Endothelial cell of umbilical vein (primary cell): ENCODE measurements around the gene TGM4. TPM values are rescaled to one million over a fixed set of nuclear protein-coding genes. Genes with fewer than 3 reads are reported as not detected.

Experiments
- BruUV-seq: library from RNA; stranded (reverse); fragments of 400-500 nt; replicated peaks from 2 replicates; lab custom pipeline; 2021; lab: Mats Ljungman, UMichigan
- CTCF ChIA-PET: fragments of 300-600, 350-600 bp; sonication (Branson Sonifier 250); formaldehyde crosslinking; loops from one replicate; lab custom pipeline; 2021; ENCODE audit warnings: antibody characterized with exemption, inconsistent platforms; lab: Charles Lee
- POLR2A ChIA-PET: fragments of 300-600, 350-600 bp; sonication (Branson Sonifier 250); formaldehyde crosslinking; loops from one replicate; lab custom pipeline; 2021; ENCODE audit warnings: antibody characterized with exemption, inconsistent platforms; lab: Charles Lee
- DNase-seq: peaks from one replicate; pipeline ENCODE4 v3.0.0-alpha.2; 2011; ENCODE audit warnings: low read depth, low spot score
- FAIRE-seq: peaks from 2 replicates; lab custom pipeline; 2011; peaks lifted over from hg19 to GRCh38; lab: Jason Lieb, UNC
- H2AFZ ChIP-seq: 2 replicates; pipeline ENCODE4 v1.6.0; 2012; ENCODE audit warnings: low read depth, low read length, control low read depth, inconsistent platforms
- H3K27ac ChIP-seq: 2 replicates; pipeline ENCODE4 v1.5.1; 2011; ENCODE audit warnings: low read depth, mild to moderate bottlenecking, control low read depth, low read length, moderate library complexity; ENCODE audit not compliant: insufficient read depth
- H3K27me3 ChIP-seq, 2 experiments: 2 replicates each; pipeline versions ENCODE4 v1.6.0 to v1.6.1; 2011; ENCODE audit warnings: low read length in 2 of 2, mixed read lengths in 1 of 2; ENCODE audit not compliant: control insufficient read depth in 2 of 2, insufficient read depth in 2 of 2
- H3K36me3 ChIP-seq, 2 experiments: 2 replicates in 1 of 2; 3 replicates in 1 of 2; pipeline ENCODE4 v1.5.1; 2011; ENCODE audit warnings: low read length in 2 of 2, mild to moderate bottlenecking in 1 of 2, moderate library complexity in 1 of 2; ENCODE audit not compliant: control insufficient read depth in 2 of 2, insufficient read depth in 2 of 2; ENCODE audit errors: extremely low read depth in 1 of 2
- H3K4me1 ChIP-seq: 3 replicates; pipeline ENCODE4 v1.5.1; 2011; ENCODE audit warnings: mild to moderate bottlenecking, low read length; ENCODE audit not compliant: control insufficient read depth, insufficient read depth; ENCODE audit errors: extremely low read depth
- H3K4me2 ChIP-seq: 2 replicates; pipeline ENCODE4 v1.6.1; 2011; ENCODE audit warnings: low read length, control low read depth, mixed read lengths; ENCODE audit not compliant: insufficient read depth
- H3K4me3 ChIP-seq, 3 experiments: fragments of 200-600 bp in 1 of 3; sonication (generic), shearing (Covaris generic) in 1 of 3; replicated peaks in 1 of 3; 2 replicates each; pipeline ENCODE4 v1.5.1; 2011 to 2016; ENCODE audit warnings: control low read depth in 3 of 3, low read length in 3 of 3, mild to moderate bottlenecking in 2 of 3, inconsistent platforms in 1 of 3, low read depth in 1 of 3, moderate library complexity in 1 of 3; ENCODE audit not compliant: insufficient read depth in 1 of 3
- H3K79me2 ChIP-seq: 2 replicates; pipeline ENCODE4 v1.6.0; 2012; ENCODE audit warnings: low read length, inconsistent platforms; ENCODE audit not compliant: control insufficient read depth, insufficient read depth
- H3K9ac ChIP-seq: replicated peaks from 2 replicates; pipeline ENCODE3; 2011; ENCODE audit warnings: low read length, control low read depth; ENCODE audit not compliant: insufficient read depth; ENCODE audit errors: extremely low read depth
- H3K9me1 ChIP-seq: replicated peaks from 3 replicates; pipeline ENCODE4 v1.6.0; 2011; ENCODE audit warnings: mild to moderate bottlenecking, low read length; ENCODE audit not compliant: control insufficient read depth, insufficient read depth; ENCODE audit errors: extremely low read depth
- H3K9me3 ChIP-seq: replicated peaks from 2 replicates; pipeline ENCODE4 v1.5.1; 2012; ENCODE audit warnings: low read length, inconsistent platforms; ENCODE audit not compliant: control insufficient read depth, insufficient read depth
- H4K20me1 ChIP-seq: replicated peaks from 2 replicates; pipeline ENCODE3; 2011; ENCODE audit warnings: mild to moderate bottlenecking, low read length; ENCODE audit not compliant: control insufficient read depth, insufficient read depth; ENCODE audit errors: extremely low read depth
- CTCF ChIP-seq, 2 donors: IDR thresholded peaks; 1 replicate in 1 of 2; 2 replicates in 1 of 2; pipeline ENCODE4 v1.5.1; 2011; ENCODE audit warnings: low read length in 2 of 2, mild to moderate bottlenecking in 2 of 2, moderate library complexity in 2 of 2, control low read depth in 1 of 2, inconsistent platforms in 1 of 2, low read depth in 1 of 2; ENCODE audit not compliant: insufficient read depth in 1 of 2; ENCODE audit errors: extremely low read depth in 1 of 2
- EZH2 ChIP-seq: IDR thresholded peaks from 2 replicates; pipeline ENCODE4 v1.6.1; 2012; ENCODE audit warnings: borderline replicate concordance, low read depth, mild to moderate bottlenecking, moderate library complexity, low read length, inconsistent platforms; ENCODE audit not compliant: severe bottlenecking
- FOS ChIP-seq: IDR thresholded peaks from 2 replicates; pipeline ENCODE4 v1.6.1; 2011; ENCODE audit warnings: mild to moderate bottlenecking, low read length, moderate library complexity, borderline replicate concordance; ENCODE audit not compliant: insufficient read depth
- GATA2 ChIP-seq: IDR thresholded peaks from 2 replicates; pipeline ENCODE4 v1.7.0; 2011; ENCODE audit warnings: low read depth, mild to moderate bottlenecking, moderate library complexity, mixed read lengths, low read length; ENCODE audit not compliant: insufficient read length, insufficient read depth
- JUN ChIP-seq: IDR thresholded peaks from 2 replicates; pipeline ENCODE4 v1.6.1; 2011; ENCODE audit warnings: borderline replicate concordance, low read depth; ENCODE audit not compliant: insufficient read length, insufficient read depth
- MYC ChIP-seq: IDR thresholded peaks from one replicate; pipeline ENCODE4 v1.6.1; 2011; ENCODE audit warnings: mild to moderate bottlenecking, low read depth, low read length
- POLR2A ChIP-seq: IDR thresholded peaks from 2 replicates; pipeline ENCODE4 v1.6.1; 2012; ENCODE audit warnings: low read depth, mild to moderate bottlenecking, control low read depth, low read length
- POLR2AphosphoS5 ChIP-seq: IDR thresholded peaks from 2 replicates; pipeline ENCODE4 v1.6.1; 2012; ENCODE audit warnings: low read depth, mild to moderate bottlenecking, control low read depth, low read length, moderate library complexity; ENCODE audit not compliant: insufficient read depth
- dilution Hi-C: fragments of 300-500 bp; cut with MboI; formaldehyde crosslinking; loops from one replicate; pipeline ENCODE4 v1.15.0; 2019; ENCODE audit warnings: low sequenced_read_pairs; ENCODE audit not compliant: extremely low pct_ligation_motif_present
- intact Hi-C: fragments of 100-400 bp; cut with micrococcal nuclease; formaldehyde crosslinking; loops from one replicate; pipeline ENCODE4 v1.10.0; 2022
- polyA plus RNA-seq, 4 experiments: library from polyadenylated mRNA; depleted of rRNA in 3 of 4; stranded (reverse) in 3 of 4; unstranded in 1 of 4; fragments of >200 nt; gene quantifications; 2 replicates each; pipeline versions ENCODE4 v1.2.1 to v1.2.3, GENCODE V29; 2011 to 2012; ENCODE audit warnings: missing spikeins in 1 of 4
- total RNA-seq: library from RNA; stranded (reverse); gene quantifications from 2 replicates; pipeline ENCODE4 v1.2.3, GENCODE V29; 2021
- TF ChIP-seq, protein P1 (sequence below): IDR thresholded peaks from 2 replicates; pipeline ENCODE4 v1.6.1; 2011; ENCODE audit not compliant: insufficient read depth, insufficient read length

The TGM4 gene
- total and polyA plus RNA-seq, 2 donors (not counting 3 experiments of a cell fraction or from before 2014, with no cell fraction given), result 0.11 to 0.24 TPM

DNA sequence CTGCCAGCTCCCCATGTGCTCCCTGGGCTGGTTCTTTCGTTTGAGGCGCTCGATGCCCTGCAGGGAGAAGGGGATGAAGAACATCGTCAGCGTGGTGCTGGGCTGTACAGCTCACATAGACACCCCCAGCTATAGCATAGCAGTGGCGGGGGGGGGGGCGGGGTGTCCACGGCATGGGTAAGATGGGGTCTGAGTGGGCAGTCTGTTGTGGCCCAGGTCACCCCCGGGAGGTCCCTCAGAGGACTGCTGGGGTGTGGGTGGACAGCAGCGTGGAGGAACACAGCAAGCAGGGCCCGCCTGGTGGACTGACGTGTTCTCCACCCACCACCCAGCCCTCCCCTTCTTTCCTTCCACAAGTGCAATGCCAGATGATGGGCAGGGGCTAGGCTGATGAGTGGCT lies 43.7 kb downstream of the TGM4 start:
- no peak overlapping the region for H3K4me2 ChIP-seq
- no peak overlapping the region for H3K4me3 ChIP-seq
- no peaks in the 10 kb centered on the region for H4K20me1 ChIP-seq
- no peaks in the 10 kb centered on the region for H3K9me1 ChIP-seq
- H3K27ac ChIP-seq, result no peak overlapping the region
- no peaks in the 10 kb centered on the region for H3K79me2 ChIP-seq
- dilution Hi-C loops (no loop called here), intact Hi-C loops (no loop called here)
- POLR2A ChIA-PET, result no interaction called here
- H3K36me3 ChIP-seq, result peaks cover 0 to 7% of the 10 kb centered on the region in 2 experiments
- no peak overlapping the region for H2AFZ ChIP-seq
- no peak for FAIRE-seq
- TF ChIP-seq CTCF (IDR thresholded peaks at IDR 0.05; ENCODE audit: extremely low read depth in 1 of 2, insufficient read depth in 1 of 2, low read depth in 1 of 2, low read length in 2 of 2), result no peak
- TF ChIP-seq POLR2AphosphoS5, result no peak
- no peak for DNase-seq
- no peak overlapping the region for H3K9ac ChIP-seq
- H3K27me3 ChIP-seq, result no peaks in the 10 kb centered on the region
- BruUV-seq, result no TSS peak
- CTCF ChIA-PET, result no interaction called here
- no peaks in the 10 kb centered on the region for H3K9me3 ChIP-seq
- H3K4me1 ChIP-seq, result peaks cover 3% of the 10 kb centered on the region

GRCh38 chr3:44918581-44918980 lies 44.2 kb downstream of the TGM4 start:
- BruUV-seq, result no TSS peak
- POLR2A ChIA-PET, result no interaction called here

More at GRCh38 chr3:44918581-44918980, 44.2 kb downstream of the TGM4 start:
- TF ChIP-seq EZH2 (no peak), FOS (no peak), POLR2A (no peak), JUN (no peak), POLR2AphosphoS5 (no peak), MYC (no peak), CTCF (IDR thresholded peaks at IDR 0.05; ENCODE audit: extremely low read depth in 1 of 2, insufficient read depth in 1 of 2, low read depth in 1 of 2, low read length in 2 of 2) (no peak), GATA2 (no peak)
- TF ChIP-seq, protein P1, sequence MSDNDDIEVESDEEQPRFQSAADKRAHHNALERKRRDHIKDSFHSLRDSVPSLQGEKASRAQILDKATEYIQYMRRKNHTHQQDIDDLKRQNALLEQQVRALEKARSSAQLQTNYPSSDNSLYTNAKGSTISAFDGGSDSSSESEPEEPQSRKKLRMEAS, result no peak
- H3K9ac ChIP-seq, result no peak overlapping the region
- CTCF ChIA-PET, result no interaction called here
- no peaks in the 10 kb centered on the region for H3K27me3 ChIP-seq
- H3K4me1 ChIP-seq, result peaks cover 2% of the 10 kb centered on the region
- FAIRE-seq (no peak), DNase-seq (no peak)
- no peaks in the 10 kb centered on the region for H3K79me2 ChIP-seq
- intact Hi-C loops (no loop called here), dilution Hi-C loops (no loop called here)
- H3K27ac ChIP-seq, result no peak overlapping the region
- H4K20me1 ChIP-seq, result no peaks in the 10 kb centered on the region
- no peak overlapping the region for H3K4me3 ChIP-seq
- H2AFZ ChIP-seq, result no peak overlapping the region
- no peaks in the 10 kb centered on the region for H3K9me3 ChIP-seq
- no peaks in the 10 kb centered on the region for H3K9me1 ChIP-seq
- H3K36me3 ChIP-seq, result peaks cover 0 to 7% of the 10 kb centered on the region in 2 experiments
- H3K4me2 ChIP-seq, result no peak overlapping the region
